Stimulated activated CD8-positive, alpha-beta memory T cell treated with anti-CD3 and anti-CD28 coated beads, Interleukin-4, amount 100 ng/mL, for 48 hours (primary cell): ENCODE results near the gene ACSM3.
"Not testable (repeated sequence)": the region's sequence is repeated elsewhere in the genome, so short reads cannot be mapped to it uniquely, and the experiment has no call there.

ENCODE experiments used
- DNase-seq: peaks from one replicate; pipeline ENCODE4 v3.0.0-alpha.2; 2020

Gene ACSM3, protein sequence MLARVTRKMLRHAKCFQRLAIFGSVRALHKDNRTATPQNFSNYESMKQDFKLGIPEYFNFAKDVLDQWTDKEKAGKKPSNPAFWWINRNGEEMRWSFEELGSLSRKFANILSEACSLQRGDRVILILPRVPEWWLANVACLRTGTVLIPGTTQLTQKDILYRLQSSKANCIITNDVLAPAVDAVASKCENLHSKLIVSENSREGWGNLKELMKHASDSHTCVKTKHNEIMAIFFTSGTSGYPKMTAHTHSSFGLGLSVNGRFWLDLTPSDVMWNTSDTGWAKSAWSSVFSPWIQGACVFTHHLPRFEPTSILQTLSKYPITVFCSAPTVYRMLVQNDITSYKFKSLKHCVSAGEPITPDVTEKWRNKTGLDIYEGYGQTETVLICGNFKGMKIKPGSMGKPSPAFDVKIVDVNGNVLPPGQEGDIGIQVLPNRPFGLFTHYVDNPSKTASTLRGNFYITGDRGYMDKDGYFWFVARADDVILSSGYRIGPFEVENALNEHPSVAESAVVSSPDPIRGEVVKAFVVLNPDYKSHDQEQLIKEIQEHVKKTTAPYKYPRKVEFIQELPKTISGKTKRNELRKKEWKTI

DNA sequence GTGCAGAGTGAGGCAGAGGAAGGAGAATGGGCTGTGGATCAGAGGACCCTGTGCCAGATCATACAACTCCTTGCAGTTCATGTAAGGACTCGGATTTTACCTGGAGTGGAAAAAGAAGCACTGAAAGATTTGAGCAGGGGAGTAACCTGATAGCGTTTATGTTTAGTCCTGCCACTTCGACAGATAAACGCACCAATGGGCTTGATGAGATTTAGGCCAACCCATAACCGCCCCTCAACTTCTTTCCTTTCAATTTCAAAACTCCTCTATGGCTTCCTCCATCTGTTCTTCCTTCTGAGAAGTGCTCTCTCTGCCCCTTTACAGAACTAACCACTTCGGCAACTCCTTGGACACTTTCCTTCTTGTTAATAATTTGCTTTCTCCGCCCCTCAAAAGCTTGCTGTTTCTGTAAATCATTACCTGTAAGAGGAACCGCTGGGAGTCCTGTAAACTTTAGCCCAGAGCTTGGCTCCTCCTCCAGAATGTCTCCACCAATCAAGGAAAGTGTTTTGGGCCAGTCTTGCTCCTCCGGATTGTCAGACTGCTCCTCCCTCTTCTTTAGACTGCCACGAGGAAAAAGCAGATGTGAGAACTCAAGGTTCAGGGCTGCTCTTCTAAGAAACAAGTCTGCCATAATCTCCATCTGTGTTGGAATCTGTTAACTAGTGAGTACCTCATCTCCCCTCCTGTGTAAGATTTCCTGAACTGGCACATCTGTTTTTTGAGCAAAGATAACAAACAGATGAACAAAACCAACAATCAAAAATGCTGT, at the start of gene ACSM3:
TSS of gene ACSM3 (plus strand) at position 554 of the 772 bp plus-strand sequence. CDS start 6,021 bp downstream, outside the sequence.
- peak; percentile 66 for DNase-seq

- DNase-seq, result not testable (repeated sequence)
These were observed 46.1 kb upstream of the ACSM3 start for GRCh38 chr16:20717718-20718117.

DNA sequence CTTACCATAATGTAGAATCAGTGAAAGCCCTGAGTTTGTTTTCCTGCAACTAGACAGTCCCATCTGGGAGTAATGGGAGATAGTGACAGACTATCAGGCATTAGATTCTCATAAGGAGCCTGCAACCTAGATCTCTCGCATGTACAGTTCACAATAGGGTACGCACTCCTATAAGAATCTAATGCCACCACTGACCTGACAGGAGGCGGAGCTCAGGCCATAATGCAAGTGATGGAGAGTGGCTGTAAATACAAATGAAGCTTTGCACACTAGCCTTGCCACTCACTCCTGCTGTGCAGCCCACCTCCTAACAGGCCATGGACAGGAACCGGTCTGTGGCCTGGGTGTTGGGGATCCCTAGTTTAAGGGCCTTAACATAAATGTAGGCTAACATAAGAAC, 43.6 kb upstream of the ACSM3 start:
- no peak for DNase-seq

- DNase-seq, result no peak
These were observed 37.2 kb upstream of the ACSM3 start for GRCh38 chr16:20726661-20727060.

- DNase-seq, result no peak
These were observed 36.6 kb upstream of the ACSM3 start for GRCh38 chr16:20727181-20727580.

GRCh38 chr16:20729141-20729540, 34.7 kb upstream of the ACSM3 start:
- DNase-seq, result no peak

- no peak for DNase-seq
These were observed 29.8 kb upstream of the ACSM3 start for GRCh38 chr16:20734056-20734455.

- no peak for DNase-seq
These were observed 29.0 kb upstream of the ACSM3 start for GRCh38 chr16:20734782-20735181.

GRCh38 chr16:20735490-20735889, 28.3 kb upstream of the ACSM3 start:
- no peak for DNase-seq

DNA sequence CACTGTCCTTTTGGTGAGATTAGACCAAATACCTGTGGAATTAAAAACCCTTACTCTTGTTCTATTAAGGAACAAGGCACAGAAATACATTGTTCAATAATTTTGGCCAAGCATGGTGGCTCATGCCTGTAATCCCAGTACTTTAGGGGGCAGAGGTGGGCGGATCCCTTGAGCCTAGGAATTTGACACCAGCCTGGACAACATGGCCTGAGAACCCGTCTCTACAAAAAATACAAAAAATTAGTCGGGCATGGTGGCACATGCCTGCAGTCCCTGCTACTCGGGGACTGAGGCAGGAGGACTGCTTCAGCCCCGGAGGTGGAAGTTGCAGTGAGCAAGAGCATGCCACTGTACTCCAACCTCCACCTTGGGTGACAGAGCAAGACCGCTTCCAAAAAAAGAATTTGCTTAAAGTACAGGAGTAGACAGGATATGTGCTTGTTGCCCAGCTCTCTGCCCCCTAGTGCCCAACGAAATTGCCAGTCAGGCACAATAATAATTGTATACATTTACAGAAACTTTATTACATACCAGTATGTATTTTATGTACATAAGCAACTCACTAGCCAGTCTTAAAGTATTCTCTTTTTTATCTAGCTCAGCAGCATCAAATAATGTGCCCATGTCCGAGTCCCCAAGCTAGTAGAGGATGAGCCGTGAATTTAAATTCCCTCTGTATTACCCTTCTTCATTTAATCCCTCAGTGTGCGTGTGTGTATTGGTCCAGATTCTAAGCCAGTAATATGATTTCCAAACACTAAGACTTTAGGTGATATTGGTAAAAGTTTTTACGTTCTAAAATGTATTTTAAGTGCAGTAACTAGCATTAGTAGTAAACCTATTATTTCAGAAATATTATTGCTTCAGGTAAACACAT, 23.6 kb upstream of the ACSM3 start:
- DNase-seq, result no peak

DNA sequence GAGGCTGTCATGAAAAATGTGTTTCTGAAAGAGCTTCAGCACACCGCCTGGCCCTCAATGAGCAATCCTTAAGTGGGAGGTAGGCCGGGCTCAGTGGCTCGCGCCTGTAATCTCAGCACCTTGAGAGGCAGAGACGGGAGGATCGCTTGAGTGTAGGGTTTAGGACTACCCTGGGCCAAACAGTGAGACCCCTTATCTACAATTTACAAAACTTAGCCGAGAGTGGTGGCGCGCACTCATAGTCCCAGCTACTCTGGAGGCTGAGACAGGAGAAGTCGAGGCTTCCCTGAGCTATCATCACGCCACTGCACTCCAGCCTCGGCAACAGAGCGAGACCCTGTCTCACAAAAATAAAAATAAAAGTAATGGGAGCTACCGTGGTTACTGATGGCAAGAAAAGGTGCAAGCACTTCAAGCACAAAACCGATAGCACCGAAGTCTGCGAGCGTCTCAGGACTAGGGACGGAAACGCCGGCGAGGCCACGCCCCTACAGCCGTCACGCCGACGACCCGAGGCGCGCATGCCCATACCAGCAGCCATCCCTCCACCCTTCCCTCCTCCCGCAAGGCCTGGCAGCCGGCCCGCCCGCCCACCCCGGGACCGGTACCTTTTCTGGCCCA, 22.8 kb upstream of the ACSM3 start:
- peak; percentile 94 for DNase-seq

GRCh38 chr16:20741554-20742285, 22.1 kb upstream of the ACSM3 start, which contains the start of gene THUMPD1:
Gene THUMPD1, minus strand, starts transcription at chr16:20741818. Its CDS starts 79 bp downstream, at chr16:20741739.
- peak; percentile 99 for DNase-seq

- DNase-seq, result no peak
These were observed 20.2 kb upstream of the ACSM3 start for GRCh38 chr16:20743591-20743990.

GRCh38 chr16:20744922-20745440, 18.8 kb upstream of the ACSM3 start:
- no peak for DNase-seq

DNA sequence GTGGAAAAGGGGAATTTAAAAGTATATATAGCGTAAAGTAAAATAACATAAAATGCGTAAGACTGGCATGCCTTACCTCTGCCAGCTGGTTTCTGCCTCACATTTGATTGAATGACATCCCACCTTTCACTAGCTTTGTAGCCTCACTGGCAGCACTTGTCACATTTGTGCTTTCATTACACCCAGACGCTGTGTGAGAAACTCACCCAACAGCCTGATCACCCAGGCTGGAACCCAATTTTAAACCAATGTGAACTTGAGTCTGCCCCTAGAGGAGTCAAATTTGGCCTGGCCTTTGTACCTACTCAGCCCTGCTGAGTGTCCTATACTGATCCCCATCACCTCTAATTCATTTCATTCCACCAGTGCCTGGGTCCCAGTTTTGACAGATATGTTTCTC, 17.4 kb upstream of the ACSM3 start:
- no peak for DNase-seq

DNA sequence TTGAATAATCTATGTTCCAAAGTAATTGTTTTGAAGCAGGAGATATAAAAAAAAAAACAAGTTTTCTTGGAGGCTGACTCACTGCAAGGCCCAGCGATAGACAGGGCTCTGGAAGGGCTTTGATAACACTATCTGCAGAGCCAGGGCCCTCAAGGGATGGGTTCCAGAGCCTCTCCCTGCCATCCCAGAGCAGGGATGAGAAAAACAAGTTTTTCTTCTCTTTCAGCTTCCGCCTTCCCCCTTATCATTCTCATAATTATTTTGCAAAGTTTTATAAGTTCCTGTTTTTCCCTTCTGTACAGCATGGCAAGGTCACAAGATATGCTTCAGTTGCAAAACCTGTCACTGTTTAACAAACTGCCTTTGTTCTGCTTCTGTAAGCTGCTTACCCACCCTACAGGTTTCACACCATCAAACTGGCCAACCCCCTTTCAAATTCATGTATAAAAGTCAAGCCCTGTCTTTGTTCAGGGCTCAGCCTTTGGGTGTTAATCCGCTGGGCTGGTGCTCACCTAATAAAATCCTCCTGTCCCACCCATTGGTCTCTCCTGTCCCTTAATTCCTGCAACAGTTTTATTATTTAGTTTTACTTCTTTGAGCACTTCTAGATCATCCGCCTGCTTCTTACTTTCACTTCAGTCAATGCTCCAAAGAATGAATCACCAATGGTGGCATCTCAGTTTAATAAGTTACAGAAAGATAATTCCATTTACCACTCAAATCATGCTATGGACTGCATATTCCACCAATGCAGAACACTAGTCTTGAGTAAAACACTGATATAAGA, 16.6 kb upstream of the ACSM3 start:
- DNase-seq, result no peak

- DNase-seq, result no peak
These were observed 14.3 kb upstream of the ACSM3 start for GRCh38 chr16:20749474-20749873.

- no peak for DNase-seq
These were observed 13.3 kb upstream of the ACSM3 start for GRCh38 chr16:20750558-20750957.

- no peak for DNase-seq
These were observed 10.1 kb upstream of the ACSM3 start for GRCh38 chr16:20753727-20754126.

DNA sequence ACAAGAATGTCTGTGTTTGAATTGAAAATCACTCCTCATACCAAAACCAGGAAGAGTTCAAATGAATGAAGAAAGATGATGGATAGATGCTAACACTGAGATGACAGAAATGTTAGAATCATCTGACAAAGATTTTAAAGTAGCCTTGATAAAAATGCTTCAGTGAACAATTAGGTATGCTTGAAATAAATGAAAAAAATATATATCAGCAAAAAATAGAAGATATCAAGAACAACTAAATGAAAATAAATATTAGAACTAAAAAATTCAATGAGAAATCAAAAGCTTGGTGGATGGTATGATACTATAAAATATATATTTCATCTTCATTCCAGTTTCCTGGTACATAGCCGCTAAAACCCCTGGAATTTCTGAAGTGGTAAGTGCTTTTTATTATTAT, 8.6 kb upstream of the ACSM3 start:
- no peak for DNase-seq
